Mesenteric fat pad (tissue), 1 donor: ENCODE results near the gene OTUB2. TPM values are rescaled to one million over a fixed set of nuclear protein-coding genes. Genes with fewer than 3 reads are reported as not detected.

Source experiments
- DNase-seq: peaks from one replicate; pipeline ENCODE4 v3.0.0-alpha.2; 2020; ENCODE audit warnings: low spot score
- total RNA-seq: library from RNA; stranded (reverse); fragmentation: NEBNext Ultra II Directional; extraction: Animal tissue kit (Norgen Biotek cat#: 25700); gene quantifications from one replicate; pipeline ENCODE4 v1.2.1, GENCODE V29; 2021
- donor health status: DM: yes; HTN: yes; CAD: no.

The OTUB2 gene
- total RNA-seq, 1 donor from 2014 or later, result 1.2 TPM

DNA sequence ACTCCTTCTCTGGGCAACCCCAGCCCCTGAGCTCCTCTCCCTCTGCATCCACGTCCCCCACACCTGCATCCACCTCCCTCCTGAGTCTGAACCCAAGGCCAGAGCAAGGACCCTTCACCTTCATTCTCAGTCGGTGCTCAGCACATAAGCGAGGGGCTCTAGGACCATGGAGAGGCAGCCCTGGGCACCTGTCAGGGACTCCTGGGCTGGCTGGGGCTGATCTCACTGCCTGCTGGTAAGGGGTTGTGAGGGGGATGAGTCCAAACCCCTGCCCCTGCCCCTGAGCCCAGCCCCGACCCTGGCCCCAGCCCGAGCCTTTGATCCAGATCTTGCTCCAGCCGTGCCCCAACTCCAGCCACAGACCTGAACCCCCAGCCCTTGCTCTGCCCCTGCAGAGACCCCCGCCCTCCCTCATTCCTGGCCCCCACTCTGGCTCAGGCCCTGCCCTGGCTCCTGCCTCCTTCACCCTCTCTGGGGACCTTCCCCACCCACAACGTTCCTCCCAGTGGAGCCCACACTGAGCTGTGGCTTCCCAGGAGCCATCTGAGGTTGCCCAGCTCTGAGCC is 29.9 kb upstream of the OTUB2 start:
- DNase-seq, result no peak

DNA sequence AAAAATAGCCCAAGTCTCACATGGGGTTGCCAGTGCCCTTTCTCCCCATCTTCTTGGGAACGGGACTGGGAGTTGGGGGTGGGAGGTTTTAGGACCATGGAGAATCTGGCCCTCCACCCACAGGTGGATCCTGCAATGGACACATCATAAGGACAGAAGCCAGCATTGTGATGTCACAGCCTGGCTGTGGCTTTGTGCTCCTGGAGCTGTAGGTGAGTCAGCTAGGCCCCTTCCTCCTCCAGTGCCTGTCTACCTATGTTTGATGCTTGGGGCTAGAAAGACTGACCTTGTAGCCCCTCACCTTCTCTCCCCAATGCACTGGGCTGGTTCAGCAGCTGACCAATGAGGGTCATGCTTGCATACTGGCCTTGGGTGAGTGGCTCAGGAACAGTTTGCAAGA is 29.1 kb upstream of the OTUB2 start, which contains the start of gene CCDC197:
Gene CCDC197 (plus strand): TSS at position 220 of the 400 bp plus-strand sequence. CDS start 831 bp downstream, outside the sequence.
- DNase-seq, result no peak

DNA sequence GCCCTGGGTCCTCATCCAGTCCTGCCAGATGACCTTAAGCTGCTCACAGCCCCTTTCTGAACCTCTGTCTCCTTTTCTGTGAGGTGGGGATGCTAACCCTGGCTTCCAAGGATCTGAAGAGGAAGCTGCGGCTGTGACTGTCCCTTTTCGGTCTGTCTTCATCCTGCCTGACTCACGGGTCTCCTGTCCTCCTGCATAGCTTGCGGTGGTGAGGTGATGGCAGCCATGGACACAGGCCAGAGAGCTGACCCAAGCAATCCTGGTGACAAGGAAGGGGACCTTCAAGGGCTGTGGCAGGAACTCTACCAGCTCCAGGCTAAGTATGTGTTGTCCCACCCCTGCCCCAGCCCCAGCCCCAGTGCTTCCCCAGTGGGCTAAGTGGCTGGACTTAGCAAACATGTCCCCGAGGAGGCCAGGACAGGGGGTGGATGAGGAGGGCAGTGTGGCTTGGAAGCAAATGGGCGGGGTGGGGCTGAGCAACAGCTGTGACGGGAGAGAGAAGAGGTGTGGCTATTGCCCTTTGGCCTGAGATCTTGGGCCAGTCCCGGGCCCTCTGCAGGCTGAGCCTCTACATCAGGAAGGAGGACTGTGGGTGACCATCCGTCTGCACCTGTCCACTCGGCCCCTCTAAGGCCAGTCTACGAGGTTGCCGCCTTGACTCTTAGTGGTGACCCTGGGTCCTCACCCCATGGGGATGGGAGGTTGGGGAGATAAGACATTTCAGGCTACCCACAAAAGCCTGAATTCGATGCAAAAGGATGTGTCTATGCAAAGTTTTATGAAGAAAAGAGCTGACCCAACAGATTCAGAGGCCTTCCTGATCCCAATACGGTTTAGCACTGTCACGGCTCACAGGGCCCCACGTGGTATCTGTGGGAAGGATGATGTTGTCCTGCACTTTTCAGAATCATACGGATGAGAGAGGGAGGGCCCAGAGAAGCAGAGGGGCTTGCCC is 27.9 kb upstream of the OTUB2 start:
- DNase-seq, result no peak

DNA sequence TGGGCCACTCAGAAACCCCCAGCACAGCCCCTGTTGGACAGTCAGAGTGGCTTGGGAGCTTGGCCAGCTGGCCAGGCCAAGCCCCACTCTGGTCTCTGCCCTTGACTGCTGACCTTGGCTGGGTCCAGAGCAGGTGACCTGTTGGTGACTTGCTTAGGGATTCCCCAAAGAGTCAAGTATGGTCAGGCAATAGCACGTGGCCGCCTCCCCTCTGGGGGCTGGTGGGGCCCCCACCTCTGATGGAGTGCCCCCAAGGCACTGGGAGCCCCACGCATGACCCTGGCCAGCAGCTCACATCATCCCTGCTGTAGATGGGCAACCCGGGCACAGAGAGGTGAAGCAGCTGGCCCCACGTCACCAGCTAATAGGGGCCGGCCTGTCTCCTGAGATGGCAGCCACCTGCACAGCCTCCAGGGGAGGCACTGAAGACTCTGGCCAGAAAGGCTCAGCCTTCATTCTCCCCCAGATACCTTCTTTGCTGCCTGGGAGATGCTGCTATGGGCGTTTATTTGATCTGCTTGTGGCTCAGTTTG is 27.2 kb upstream of the OTUB2 start:
- no peak for DNase-seq

DNA sequence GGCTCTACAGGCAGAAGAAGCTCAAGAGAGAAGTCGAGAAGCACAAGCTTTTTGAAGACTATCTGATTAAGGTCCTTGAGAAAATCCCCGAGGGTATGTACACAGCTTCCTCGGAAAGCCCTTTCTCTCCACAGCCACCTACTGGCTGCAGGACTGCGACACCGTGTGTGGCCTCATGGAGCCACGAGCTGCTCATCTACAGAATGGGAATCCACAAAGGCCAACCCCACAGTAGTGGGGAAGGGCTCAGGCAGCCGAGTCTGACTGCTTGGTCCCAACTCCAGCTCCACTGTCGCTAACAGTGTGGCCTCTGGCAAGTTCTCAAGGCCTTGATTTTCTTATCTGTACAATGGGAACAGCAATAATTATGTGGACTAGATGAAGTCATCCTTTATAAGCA is 26.6 kb upstream of the OTUB2 start:
- no peak for DNase-seq

DNA sequence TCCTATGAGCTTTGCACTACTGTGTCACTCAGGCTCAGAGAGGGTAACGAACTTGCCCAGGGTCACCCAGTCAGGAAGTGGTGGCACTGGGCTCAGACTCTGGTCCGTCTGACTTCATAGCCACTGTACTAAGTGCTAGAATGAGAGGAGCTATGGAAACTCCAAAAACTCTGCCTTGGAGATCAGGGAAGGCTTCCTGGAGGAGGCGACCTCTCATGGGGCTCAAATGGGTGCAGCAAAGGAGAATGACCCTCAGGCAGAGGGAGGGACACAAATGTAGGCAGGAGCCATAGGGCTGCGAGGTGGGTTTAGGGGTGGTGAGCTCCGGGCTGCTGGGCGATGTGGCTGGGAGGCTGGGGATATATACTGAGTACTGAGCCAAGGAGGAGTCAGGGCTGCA is 25.9 kb upstream of the OTUB2 start:
- DNase-seq, result no peak

DNA sequence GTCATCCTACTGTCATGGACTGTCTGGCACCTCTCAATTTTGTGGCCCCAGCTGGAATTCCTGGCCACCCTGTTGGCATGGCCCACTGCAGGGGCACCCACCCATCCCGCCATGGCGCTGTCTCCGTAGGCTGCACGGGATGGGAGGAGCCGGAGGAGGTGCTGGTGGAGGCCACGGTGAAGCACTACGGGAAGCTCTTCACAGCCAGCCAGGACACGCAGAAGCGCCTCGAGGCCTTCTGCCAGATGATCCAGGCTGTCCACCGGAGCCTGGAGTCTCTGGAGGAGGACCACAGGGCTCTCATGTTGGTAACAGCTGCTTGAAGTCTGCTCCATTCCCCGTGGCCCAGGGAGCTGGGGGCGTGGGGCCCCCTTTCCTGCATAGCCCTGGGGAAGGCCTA is 25.1 kb upstream of the OTUB2 start:
- no peak for DNase-seq

DNA sequence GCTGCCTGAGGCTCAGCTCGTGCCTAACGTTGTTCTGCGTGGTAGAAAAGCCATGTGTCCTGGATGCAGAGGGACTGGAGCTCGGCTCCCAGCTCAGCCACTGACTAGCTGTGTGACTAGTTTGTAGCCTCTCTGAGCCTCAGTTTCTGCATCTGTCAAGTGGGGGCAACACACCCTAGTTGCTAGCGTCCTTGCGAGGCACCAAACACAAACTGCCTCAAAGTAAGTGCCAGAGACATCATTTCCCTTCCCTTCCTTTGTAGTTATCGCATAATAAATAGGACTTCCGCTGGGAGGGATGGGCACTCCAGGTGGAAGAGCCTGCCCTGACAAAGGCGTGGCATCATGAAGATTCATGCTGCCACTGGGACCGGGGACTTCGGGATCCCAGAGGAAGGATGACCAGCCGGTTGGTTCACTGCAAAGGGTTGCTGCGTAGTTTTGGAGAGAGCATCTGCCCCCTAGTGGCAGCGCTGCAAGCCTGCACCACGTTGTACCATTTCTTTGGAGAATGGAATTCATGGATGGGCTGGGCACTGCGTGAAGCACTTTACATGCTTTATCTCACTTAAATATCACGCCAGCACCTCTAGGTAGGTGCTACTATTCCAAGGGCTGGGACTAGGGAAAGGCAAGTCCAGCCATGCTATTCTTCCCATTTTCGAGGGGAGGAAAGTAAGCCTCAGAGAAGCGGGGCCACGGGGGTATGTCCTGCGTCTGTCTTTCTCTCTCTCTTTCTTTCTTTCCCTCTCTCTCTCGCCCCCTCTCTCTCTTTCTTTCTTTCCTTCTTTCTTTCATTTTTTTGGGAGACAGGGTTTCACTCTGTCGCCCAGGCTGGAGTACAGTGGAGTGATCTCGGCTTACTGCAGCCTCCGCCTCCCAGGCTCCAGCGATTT is 24.4 kb upstream of the OTUB2 start:
- DNase-seq, result no peak

DNA sequence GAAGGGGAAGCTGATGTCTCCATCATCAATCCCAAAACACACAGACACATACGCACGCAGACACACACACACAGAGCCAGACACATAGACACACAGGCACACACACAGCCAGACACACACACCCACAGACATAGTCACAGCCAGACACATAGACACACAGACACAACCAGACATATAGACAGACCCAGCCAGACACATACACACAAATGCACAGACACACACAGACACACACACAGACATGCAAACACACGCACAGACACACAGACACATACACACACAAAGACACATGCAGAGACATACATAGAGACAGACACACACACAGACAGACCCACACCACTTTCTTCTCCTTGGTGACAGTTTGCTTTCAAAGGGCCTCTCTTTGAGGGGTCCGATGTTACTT is 22.7 kb upstream of the OTUB2 start:
- no peak for DNase-seq

DNA sequence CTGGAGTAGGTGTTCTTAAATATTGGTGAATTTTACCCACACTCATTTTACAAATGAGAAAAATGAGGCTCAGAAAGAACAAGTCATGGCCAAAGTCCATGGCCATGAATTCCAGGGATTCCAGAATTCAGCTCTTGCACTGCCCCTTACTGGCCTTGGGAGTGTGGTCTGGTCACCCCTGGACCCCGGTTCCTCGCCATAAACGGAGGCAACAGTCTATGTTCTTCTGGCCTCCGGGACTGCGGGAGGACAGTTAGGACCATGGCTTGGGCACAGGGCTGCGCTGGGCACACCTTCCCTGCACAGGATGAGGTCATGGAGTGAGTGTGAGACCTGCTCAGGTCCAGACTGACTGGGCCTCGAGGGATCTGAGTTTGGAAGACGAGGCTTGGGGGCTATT is 22.1 kb upstream of the OTUB2 start:
- DNase-seq, result no peak

DNA sequence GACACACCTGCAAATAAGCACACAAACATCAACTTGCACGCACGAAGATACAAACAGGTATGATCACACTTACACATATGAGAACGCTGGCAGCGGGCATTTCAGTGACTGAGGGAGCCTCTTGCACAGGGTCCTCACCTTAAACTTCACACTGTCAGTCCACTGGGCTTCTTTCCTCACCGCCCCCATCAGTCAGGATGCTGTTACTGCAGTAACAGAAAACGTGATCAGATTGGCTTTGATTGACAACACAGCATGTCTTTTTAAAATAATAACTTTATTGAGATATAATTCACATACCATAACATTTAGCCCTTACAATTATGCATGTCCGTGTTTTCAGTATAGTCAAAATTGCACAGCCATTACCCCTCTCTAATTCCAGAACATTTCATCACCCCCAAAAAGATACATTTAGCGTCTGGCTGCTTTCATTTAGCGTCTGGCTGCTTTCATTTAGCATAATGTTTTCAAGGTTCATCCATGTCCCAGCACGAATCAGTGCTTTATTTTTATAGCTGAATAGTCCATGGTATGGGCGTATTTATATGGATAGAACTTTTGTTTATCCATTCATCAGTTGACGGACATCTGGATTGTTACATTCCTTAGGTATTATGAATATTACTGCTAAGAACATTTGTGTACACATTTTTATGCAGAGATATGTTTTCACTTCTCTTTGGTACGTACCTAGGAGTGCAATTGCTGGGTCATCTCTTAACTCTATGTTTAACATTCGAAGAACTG is 20.6 kb upstream of the OTUB2 start:
- no peak for DNase-seq

DNA sequence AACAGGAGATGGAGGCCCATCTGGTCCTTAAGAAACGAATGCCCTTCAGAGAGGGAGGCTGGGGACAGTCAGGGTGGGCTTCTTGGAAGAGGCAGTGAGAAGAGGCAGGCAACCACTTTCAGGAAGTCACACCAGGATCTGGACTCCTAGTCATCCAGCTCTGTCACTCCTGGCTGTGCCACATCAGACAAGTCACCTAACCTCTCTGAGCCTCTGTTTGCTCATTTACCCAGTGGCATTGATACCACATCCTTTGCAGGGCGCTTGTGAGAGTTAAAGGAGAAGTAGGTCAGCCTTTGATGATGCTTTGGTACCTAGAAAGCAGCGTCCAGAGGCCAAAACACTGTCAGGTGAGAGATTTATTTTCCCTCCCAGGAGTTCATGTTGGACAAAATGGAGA is 17.9 kb upstream of the OTUB2 start:
- no peak for DNase-seq

DNA sequence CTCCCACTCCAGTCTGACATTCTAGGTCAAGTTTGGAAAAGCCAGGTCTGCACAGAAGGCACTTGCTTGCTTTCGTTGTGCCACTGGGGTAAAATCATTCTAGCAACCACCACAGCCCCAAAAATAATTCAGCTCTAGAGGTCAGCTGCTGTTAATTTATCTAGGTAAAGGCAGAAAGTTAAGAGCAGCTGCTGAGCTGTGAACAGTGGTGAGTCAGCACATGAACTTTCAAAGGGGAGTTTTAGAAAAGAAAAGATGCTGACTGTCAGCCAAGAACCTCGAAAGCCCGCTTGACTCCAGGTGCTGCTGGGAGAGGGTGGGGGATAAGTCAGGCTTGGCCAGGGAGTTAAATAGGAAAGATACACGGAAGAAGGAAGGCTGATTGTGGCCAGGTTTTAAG is 16.4 kb upstream of the OTUB2 start:
- no peak for DNase-seq

DNA sequence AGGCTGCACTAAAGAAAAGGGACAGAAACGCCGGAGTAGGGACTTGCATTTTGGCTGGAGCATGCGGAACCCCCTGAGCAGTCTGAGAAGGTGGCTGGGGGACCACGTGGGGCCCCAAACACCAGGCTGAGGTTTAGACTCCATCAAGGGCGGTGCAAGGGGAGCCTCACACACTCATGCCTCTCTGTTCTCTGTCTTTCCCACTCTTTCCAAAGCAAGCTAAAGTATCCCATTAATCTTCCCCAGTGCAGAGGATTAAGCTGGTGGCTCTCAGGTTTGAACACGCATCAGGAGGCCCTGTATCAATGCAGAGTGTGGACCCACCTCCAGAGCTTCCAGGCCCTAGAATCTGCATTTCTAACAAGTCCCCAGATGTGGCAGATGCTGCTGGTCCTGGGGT is 15.5 kb upstream of the OTUB2 start:
- no peak for DNase-seq

DNA sequence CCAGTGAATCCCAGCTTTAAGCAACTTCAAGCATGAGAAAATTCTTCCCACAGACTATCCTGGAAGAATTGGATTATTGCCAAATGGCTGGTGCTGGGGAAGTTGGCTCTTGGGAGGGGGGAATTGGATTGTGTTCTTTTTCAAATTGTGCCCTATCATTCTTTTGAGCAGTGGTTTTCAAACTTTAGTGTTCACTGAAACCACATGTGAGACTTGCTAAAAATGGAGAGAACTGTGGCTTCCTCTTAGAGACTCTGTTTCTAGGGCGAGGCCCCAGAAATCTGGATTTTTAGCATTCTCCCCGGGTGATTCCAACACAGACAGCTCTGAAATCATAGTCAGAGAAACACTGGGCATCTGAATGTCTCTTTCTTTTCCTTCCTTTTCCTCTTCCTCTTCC is 14.3 kb upstream of the OTUB2 start:
- DNase-seq, result no peak

DNA sequence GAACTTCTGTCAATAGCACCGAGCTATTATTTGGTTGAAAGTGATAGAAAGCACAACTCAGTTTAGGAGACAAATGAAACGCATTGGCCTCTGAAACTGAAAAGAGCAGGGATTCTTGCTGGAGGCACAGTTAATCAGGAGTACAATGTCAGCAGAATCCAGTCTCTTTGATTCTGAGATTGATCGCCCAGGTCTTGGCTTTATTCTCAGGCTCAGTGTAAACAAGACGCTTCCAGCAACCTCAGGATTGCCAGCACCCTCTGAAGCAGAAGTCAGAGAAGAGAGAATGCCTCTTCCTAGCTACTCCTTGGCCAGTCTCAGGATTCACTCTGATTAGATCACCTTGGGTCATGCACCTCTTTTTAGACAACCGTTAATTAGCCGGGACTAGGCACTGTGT is 11.8 kb upstream of the OTUB2 start:
- DNase-seq, result no peak

DNA sequence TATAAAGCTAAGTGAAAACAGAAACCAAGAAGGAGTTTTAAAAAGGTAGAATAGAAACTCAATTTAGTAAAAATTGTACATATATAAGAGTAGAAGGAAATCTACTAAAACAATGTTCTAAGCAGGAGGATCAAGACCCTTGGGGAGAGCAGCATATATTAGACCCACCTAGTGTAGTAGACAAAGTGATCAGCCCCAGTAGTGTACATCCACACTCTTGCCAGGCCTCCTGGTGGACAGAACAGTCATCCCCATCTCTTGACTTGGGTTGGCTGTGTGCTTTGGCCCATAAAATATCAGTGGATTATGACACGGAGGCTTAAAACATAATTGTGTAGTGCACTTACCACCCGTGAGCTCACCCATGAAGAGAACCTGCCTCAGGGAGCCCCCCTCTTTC is 10.9 kb upstream of the OTUB2 start:
- no peak for DNase-seq

DNA sequence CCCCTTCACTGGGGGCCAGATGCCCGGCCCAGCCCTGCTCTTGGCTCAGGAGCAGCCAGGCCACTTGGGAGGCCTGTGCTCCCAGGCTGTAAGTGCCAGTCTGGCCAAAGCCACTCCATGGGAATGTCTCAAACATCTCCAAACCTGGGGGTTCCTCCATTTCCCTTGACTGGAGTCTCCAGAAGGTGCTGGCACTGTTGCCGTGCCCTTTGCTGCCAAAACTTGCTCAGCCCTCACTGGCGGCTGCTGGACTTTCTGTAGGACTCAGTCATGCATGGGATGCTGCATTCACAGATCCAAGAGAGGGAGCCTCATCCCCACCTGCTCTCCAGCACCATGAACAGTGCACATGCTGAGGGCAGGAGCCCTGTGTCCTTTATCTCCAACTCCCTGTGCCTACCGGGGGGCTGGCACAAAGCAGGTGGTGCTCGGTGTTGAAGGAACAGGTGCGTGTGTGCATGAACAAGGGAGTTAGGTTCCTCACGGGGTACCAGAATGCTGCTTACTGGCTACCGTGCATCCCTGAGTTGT is 9.6 kb upstream of the OTUB2 start:
- no peak for DNase-seq

DNA sequence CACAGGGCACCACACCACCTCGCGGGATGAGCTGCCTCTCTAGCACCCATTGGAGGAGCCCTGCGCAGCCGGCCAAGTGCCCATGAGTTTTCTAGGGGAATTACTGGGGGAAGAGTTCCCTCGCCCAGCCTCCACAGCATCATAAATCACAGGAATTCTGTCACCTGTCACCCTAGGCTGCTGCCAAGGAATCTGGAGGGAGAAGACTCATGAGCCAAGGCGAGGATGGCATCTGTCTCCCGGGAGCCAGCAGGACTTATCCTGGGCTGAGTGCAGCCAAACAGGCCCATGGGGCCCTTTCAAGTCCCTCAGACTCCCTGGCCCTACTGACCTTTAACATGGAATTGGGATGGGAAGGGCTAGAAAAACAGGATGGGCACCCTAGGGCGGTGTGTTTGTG is 7.8 kb upstream of the OTUB2 start:
- no peak for DNase-seq

DNA sequence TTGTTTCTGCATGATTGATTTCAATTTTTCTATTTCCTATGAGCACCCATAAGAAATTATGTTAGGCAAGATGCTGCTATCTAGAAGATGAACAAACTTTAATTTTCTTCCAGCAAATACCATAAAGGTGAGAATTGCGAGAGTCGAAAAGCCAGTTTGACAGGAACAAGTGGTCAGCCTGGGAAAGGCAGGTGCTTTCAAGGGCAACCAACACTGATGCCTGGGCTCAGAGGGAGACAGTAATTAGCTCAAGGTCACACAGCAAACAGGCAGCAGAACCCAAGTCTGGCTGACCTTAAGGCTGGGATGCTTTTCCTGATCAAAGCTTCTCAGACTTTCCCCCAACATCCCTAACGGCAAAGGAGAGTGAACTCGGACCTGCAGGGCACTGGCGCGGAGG is 6.8 kb upstream of the OTUB2 start:
- DNase-seq, result no peak

DNA sequence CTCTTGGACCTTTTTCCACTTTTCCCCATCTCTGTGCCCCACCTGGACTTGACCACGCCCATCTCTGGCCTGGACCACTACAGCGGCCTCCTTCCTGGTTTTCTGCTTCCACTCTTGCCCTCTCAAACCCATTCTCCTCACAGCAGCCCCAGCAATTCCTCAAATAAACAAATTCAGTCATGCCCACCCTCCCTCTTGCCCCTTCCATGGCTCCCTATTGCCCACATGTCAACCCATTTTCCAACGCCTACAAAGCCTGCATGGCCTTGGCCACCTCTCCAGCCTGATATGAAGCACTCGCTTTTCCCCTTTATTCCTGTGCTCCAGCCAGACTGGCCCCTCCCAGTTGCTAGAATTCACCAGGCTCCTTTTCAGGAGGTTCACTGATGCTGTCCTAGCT is 5.9 kb upstream of the OTUB2 start:
- DNase-seq, result no peak
